ENCODE results near the gene MMP26. TPM values are rescaled to one million over a fixed set of nuclear protein-coding genes. Genes with fewer than 3 reads are reported as not detected.

Gene MMP26
- not detected in 2 replicates for total RNA-seq (2014; rRNA removed; shearing (Covaris generic))

DNA sequence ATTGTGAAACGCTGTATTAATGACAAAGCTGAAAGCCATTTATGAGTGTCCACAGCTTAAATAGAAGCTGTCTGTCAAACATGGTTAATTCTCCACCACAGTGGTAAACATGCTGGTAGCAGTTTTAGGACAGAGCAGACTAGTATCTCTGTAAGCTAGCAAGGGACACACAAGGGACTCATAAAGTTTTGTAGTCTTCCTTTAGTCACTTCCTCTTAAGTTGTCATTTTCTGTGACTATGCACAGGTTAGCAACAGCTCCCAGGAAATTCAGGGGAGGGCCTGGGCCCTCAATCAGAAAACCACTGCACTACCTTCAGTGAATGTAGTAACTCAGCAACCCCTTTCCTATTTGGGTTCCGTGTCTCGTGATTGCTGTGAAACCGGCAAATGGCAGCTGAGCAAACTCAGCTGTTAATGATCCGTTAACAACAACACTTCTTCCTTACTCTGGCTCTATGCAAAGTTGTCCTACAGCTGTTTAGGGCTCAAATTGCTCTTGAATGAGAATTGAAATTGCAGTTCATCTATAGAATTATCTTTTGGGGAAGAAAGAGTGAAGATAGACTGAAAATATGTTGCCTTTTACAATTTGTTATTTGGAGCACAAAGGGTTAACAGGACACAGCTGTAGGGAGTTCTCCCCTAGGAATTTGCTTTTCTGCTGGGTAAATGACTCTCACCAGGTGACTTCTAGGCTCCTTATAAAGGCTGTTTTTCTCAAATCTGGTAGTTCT is at the start of gene MMP26:
MMP26 (plus strand) TSS at position 731 of the 736 bp plus-strand sequence.
- DNase-seq (ENCODE audit: low spot score) = no peak

DNA sequence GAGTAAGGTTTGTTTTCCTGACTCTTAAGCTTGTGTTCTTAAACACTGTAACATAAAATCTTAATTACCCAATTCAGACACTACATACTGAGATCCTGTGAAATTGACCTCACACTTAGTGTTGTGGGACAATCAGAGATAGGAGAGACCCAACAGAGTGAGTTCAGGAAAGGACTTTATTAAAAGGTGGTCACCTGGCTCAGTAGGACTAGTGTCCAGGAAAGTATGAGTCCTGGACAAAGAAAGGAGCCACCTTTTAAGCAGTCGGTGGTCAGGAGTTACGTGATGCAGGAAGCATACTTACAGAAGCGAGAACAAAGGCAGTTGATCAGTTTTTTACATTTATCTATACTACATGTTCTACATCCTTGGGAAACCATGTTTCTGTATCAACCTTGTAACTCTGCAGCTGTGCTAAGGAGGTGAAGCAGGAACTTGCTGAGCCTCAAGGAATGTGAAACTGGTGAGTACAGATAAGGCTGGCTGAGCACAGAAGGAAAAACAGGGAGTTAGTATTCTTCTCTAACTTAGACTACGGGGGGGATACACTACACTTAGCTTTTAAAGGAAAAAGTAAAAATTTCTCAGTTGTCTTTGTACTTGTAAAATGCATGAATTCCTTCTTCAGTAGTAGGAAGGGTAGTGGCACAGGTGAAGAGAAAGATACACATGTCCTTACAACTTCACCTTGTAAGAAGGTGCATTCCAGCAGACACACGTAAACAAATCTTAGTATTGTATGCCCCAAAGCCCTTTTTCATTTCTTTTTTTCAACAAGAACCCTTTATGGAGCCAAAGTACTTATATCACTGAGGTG is 45.7 kb upstream of the MMP26 start:
- no peak for DNase-seq (ENCODE audit: low spot score)

- DNase-seq (ENCODE audit: low spot score) = no peak
Measured at GRCh38 chr11:4662876-4663275, 41.7 kb upstream of the MMP26 start.

DNA sequence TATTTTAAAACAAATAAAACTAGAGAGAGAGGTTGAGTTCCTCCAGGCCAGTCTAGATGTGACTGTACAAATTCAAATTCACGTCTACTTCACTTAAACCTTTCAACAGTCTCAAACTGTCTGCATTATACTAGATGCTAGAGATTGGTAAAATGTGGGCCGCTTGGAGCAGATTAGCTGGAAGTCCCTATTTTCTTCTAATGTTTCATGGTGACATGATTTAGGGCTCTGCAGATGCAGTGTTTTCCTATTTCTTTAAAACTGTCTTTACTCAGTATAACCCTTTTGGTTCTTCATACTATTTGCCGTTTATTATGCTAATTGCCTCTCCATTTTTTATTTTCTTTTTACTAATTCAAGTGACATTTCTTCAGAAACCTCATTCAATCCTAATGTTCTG is 40.4 kb upstream of the MMP26 start:
- no peak for DNase-seq (ENCODE audit: low spot score)

- no peak for DNase-seq (ENCODE audit: low spot score)
Measured at GRCh38 chr11:4664786-4665185, 39.8 kb upstream of the MMP26 start.

DNA sequence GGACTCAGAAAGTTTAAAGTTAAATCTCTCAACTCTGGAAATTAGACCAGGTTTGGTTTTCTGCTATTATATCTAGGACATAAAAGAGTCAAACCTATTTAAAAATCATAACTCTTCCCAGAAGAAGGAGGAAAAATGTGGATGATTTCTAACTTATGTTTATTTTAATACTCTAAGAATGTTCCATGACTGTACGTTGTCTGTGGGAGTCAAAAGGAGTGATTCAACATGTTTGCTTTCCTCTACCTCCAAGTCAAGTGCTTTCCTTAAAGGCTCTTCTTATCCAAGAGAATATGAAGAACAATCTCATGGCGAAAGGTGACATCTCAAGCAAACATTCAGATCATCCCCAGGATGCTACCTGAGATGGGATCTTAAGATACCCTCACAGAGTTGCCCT is 39.2 kb upstream of the MMP26 start:
- DNase-seq (ENCODE audit: low spot score) = no peak

DNA sequence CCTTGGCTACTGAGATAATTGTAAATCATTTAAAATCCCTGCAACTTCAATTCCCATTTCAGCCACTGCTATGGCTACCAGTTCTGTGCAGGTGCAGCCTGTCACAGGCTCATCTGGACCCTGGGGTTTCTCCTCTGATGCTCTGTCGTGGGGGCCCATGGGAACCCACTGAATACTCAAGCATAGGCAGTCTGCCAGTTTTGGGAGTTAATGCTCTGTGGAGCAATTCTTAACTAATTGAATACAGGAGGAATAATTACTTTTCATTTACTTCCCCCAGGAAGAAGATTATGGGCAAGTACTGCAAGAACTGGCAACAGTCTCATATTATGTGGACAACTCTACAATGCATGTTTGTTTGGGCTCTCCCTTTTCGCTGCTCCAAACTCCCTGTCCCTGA is 32.8 kb upstream of the MMP26 start:
- no peak for DNase-seq (ENCODE audit: low spot score)

- DNase-seq (ENCODE audit: low spot score) = no peak
Measured at GRCh38 chr11:4672470-4672869, 32.1 kb upstream of the MMP26 start.

DNA sequence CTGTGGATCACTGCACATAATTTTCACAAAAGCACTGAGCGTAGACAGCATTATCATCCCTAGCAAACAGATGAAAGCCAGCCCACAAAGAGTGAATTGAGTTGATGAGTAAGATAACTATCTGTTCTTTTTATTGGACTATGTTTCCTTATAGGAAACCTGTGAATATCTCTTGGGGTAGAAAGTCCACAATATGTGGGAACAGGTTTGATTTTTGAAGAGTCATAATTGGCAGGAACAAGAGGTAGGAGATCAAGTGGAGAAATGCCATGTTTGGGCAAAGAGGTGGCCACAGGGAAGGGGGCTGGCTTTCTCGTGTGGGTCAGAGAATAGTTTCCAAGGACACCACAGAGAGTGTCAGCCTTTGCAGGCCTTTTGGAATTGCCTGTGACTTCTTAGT is 30.8 kb upstream of the MMP26 start:
- DNase-seq (ENCODE audit: low spot score) = no peak

GRCh38 chr11:4677948-4678347 is 26.6 kb upstream of the MMP26 start:
- no peak for DNase-seq (ENCODE audit: low spot score)

DNA sequence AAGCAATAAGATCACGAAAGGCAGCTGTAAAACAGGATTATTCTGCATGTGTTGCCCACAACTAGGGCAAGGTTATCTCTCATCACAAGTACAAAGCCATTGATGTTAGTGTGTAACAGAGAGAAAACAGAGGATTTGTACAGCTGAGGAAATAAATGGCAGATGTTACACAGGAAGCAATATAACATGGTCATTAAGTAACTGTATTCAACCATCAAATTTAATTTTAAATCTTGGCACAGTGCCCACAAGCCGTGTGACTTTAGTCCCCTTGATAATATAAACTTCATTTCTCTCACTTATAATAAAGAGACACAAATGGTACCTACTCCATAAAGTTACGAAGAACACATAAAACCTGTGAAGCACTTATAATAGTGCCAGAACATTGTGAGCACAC is 24.2 kb upstream of the MMP26 start:
- DNase-seq (ENCODE audit: low spot score) = no peak

DNA sequence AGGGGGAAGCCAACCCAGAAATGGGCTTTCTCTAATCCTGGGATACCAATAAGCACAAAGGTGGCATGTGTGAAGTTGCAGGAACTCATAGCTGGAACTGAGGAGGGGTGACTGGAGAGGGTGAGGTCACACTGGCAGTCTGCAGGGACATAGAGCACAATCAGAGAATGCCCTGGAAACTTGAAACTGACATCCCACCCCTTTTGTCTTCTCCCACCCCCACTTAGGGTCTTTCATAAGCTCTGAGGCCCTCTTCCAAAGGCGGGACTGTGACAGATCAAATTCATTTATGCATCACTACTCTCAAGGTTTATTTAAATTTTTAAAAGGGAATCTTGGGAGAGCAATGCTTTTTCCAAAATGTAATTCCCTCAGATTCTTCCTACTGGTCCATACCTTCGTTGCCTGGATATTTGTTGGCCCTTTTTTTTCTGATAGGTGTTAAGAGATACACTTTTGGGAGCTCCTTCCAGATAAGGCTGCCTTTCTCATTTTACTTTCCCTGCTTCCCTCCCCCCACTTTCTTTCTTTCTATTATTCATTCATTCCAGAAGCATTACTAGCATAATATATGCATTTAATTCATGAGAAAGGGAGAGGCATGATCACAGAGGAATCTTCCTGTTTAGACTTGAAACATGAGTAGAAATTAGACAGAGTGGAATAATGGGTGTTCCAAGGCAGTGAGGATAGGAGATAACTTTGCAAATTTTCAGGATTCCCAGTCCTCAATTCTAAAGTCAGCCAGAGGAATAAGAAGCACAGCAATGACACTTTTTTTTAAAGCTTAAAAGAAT is 21.8 kb upstream of the MMP26 start:
- DNase-seq (ENCODE audit: low spot score) = no peak

DNA sequence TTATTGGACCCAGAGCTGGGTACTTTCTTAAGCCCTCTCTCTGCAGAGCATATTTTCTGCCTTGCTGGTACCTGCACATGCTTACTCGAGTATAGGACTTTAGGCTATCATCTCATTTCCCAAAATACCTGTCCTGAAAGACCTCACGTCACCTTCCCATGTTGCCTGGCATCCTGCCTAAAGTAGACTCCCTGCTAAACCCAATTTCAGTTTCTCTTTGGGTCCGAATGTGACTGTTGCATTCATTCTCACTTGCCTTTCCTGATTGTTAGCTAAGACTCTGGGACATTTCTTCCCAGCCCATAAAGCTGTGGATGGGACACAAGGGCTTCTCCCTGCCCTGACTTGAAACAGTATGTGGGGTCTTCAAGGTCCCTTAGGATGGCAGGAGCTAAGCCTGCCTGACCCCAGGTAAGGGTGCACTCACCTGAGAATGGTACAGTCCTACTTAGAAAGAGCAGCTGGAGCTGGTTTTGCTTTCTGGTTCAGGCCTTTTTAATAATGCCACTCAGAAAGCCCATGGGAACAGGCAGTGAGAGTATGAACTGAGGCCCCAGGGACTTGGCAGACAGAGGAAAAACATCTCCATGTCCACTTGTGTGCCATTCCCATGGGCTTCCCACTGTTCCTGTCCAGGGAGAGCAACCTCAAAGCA is 19.8 kb upstream of the MMP26 start:
- DNase-seq (ENCODE audit: low spot score) = no peak

GRCh38 chr11:4695442-4695841 is 9.1 kb upstream of the MMP26 start:
- no peak for DNase-seq (ENCODE audit: low spot score)

DNA sequence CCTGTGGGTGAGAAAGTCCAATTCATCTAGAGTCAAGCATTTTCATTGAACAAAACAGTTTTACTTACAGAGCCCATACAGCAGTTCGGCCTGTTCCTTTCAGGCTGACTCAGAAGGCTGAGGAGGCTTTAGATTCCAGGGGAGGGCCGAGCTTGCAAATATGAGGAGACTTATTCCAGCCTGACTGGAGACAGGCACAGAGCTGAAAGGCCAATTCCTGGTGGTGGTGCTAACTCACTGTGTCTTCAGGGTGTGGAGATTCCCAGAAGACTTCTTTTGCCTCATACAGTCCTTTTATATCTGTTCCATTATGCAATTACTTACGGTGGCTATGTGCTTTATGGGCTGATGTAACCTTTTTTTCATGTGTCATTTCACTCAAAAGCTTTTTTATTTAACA is 7.0 kb upstream of the MMP26 start, which contains the start of gene OR51E2:
OR51E2 (minus strand) TSS at position 269 of the 400 bp plus-strand sequence. CDS start 15,142 bp downstream, outside the sequence.
- DNase-seq (ENCODE audit: low spot score) = peak; percentile 40

GRCh38 chr11:4699697-4700435 is 4.7 kb upstream of the MMP26 start:
- DNase-seq (ENCODE audit: low spot score) = no peak

GRCh38 chr11:4700436-4700820 is 4.2 kb upstream of the MMP26 start:
- no peak for DNase-seq (ENCODE audit: low spot score)

GRCh38 chr11:4704790-4705334 is 278 bp downstream of the MMP26 start:
- no peak for DNase-seq (ENCODE audit: low spot score)

- no peak for DNase-seq (ENCODE audit: low spot score)
Measured at GRCh38 chr11:4713241-4713640, 8.7 kb downstream of the MMP26 start.

DNA sequence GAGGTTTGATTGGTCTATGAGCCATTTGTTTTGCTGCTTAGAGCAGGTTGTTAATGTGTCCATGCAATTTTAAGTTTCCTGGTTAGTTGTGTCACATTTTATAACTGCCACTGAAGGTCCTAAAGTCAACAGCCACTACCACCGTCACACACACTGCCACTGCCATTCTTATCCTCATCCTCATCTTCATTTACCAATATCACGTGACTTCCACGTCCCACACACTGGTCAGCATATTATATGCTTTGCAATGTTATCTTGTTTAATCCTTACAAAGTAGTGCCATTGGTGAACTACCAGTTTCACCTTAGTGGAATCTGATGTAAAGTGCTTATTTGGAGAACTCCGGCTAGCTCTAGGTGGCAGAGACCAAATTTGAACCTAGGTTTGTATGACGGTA is 9.7 kb downstream of the MMP26 start:
- no peak for DNase-seq (ENCODE audit: low spot score)

Measured in H4 (cell line).